HG02759 (cell line): ENCODE measurements around the gene HEBP1.

ENCODE experiments used
- ATAC-seq: cut with Tn5 transposase; IDR thresholded peaks from one replicate; pipeline ENCODE4 v1.9.1; 2021; ENCODE audit warnings: mild to moderate bottlenecking, moderate library complexity; ENCODE audit not compliant: unreplicated experiment

HEBP1 gene

GRCh38 chr12:12954878-12955625 lies 45.0 kb downstream of the HEBP1 start:
- ATAC-seq, result no peak

- no peak for ATAC-seq
Observed at GRCh38 chr12:12954356-12954755, 45.7 kb downstream of the HEBP1 start.

- ATAC-seq, result no peak
Observed at GRCh38 chr12:12952036-12952435, 48.0 kb downstream of the HEBP1 start, which contains the start of gene GPRC5D. GPRC5D (minus strand) TSS chr12:12952170; CDS start chr12:12950384, 1,786 bp downstream.

- no peak for ATAC-seq
Observed at GRCh38 chr12:12951504-12951903, 48.6 kb downstream of the HEBP1 start.

GRCh38 chr12:12947902-12948301 lies 52.2 kb downstream of the HEBP1 start:
- no peak for ATAC-seq

- no peak for ATAC-seq
Observed at GRCh38 chr12:12946686-12947355, 53.2 kb downstream of the HEBP1 start.

GRCh38 chr12:12945591-12945990 lies 54.5 kb downstream of the HEBP1 start:
- ATAC-seq, result no peak

- no peak for ATAC-seq
Observed at GRCh38 chr12:12943586-12944260, 56.3 kb downstream of the HEBP1 start.

GRCh38 chr12:12941450-12942350 lies 58.4 kb downstream of the HEBP1 start:
- ATAC-seq, result no peak

GRCh38 chr12:12939888-12940287 lies 60.2 kb downstream of the HEBP1 start:
- ATAC-seq, result no peak

- ATAC-seq, result no peak
Observed at GRCh38 chr12:12938541-12938940, 61.5 kb downstream of the HEBP1 start.

- ATAC-seq, result no peak
Observed at GRCh38 chr12:12936983-12937491, 63.0 kb downstream of the HEBP1 start.

GRCh38 chr12:12934556-12934955 lies 65.5 kb downstream of the HEBP1 start:
- ATAC-seq, result no peak

GRCh38 chr12:12933742-12934141 lies 66.3 kb downstream of the HEBP1 start:
- ATAC-seq, result no peak

- no peak for ATAC-seq
Observed at GRCh38 chr12:12930633-12931219, 69.3 kb downstream of the HEBP1 start.

- no peak for ATAC-seq
Observed at GRCh38 chr12:12929696-12930095, 70.4 kb downstream of the HEBP1 start.

GRCh38 chr12:12927211-12928079 lies 72.6 kb downstream of the HEBP1 start:
- no peak for ATAC-seq

- no peak for ATAC-seq
Observed at GRCh38 chr12:12926571-12927071, 73.4 kb downstream of the HEBP1 start.

GRCh38 chr12:12925388-12925787 lies 74.7 kb downstream of the HEBP1 start:
- no peak for ATAC-seq
